ENCODE data around the gene ABCD2.
"Not testable (repeated sequence)": the region's sequence is repeated elsewhere in the genome, so short reads cannot be mapped to it uniquely, and the experiment has no call there.

ABCD2 gene

GRCh38 chr12:39581592-39581991 is 38.0 kb downstream of the ABCD2 start:
- H3K27ac ChIP-seq (ENCODE audit: low read depth, low read length): no peak overlapping the region
- no peak overlapping the region for H3K4me3 ChIP-seq (ENCODE audit: low read depth in 1 of 2, low read length in 2 of 2)
- no peaks in the 10 kb centered on the region for H3K27me3 ChIP-seq (ENCODE audit: control insufficient read depth in 1 of 2, insufficient read depth in 2 of 2, low read length in 2 of 2)
- no peaks in the 10 kb centered on the region for H3K9me3 ChIP-seq (ENCODE audit: low read length)
- H3K9ac ChIP-seq (ENCODE audit: low read length): no peak overlapping the region
- no peaks in the 10 kb centered on the region for H3K36me3 ChIP-seq (ENCODE audit: insufficient read depth, low read length)
- H3K4me1 ChIP-seq (ENCODE audit: insufficient read depth, low read length): no peaks in the 10 kb centered on the region

GRCh38 chr12:39575498-39575875 is 44.1 kb downstream of the ABCD2 start:
- Histone ChIP-seq H3K36me3 (ENCODE audit: insufficient read depth, low read length) (no peaks in the 10 kb centered on the region), H3K27ac (ENCODE audit: low read depth, low read length) (no peak overlapping the region), H3K4me1 (ENCODE audit: insufficient read depth, low read length) (no peaks in the 10 kb centered on the region), H3K27me3 (ENCODE audit: control insufficient read depth in 1 of 2, insufficient read depth in 2 of 2, low read length in 2 of 2) (no peaks in the 10 kb centered on the region), H3K9me3 (ENCODE audit: low read length) (no peaks in the 10 kb centered on the region), H3K9ac (ENCODE audit: low read length) (no peak overlapping the region), H3K4me3 (ENCODE audit: low read depth in 1 of 2, low read length in 2 of 2) (no peak overlapping the region)

- Histone ChIP-seq H3K4me1 (ENCODE audit: insufficient read depth, low read length) (no peaks in the 10 kb centered on the region), H3K36me3 (ENCODE audit: insufficient read depth, low read length) (no peaks in the 10 kb centered on the region), H3K9ac (ENCODE audit: low read length) (no peak overlapping the region), H3K27me3 (ENCODE audit: control insufficient read depth in 1 of 2, insufficient read depth in 2 of 2, low read length in 2 of 2) (no peaks in the 10 kb centered on the region), H3K9me3 (ENCODE audit: low read length) (no peaks in the 10 kb centered on the region), H3K4me3 (ENCODE audit: low read depth in 1 of 2, low read length in 2 of 2) (no peak overlapping the region), H3K27ac (ENCODE audit: low read depth, low read length) (no peak overlapping the region)
These were observed 44.7 kb downstream of the ABCD2 start for GRCh38 chr12:39574785-39575497.

GRCh38 chr12:39574378-39574777 is 45.2 kb downstream of the ABCD2 start:
- H3K27ac ChIP-seq (ENCODE audit: low read depth, low read length): no peak overlapping the region
- H3K36me3 ChIP-seq (ENCODE audit: insufficient read depth, low read length): no peaks in the 10 kb centered on the region
- no peaks in the 10 kb centered on the region for H3K4me1 ChIP-seq (ENCODE audit: insufficient read depth, low read length)
- no peaks in the 10 kb centered on the region for H3K27me3 ChIP-seq (ENCODE audit: control insufficient read depth in 1 of 2, insufficient read depth in 2 of 2, low read length in 2 of 2)
- no peak overlapping the region for H3K9ac ChIP-seq (ENCODE audit: low read length)
- no peaks in the 10 kb centered on the region for H3K9me3 ChIP-seq (ENCODE audit: low read length)
- no peak overlapping the region for H3K4me3 ChIP-seq (ENCODE audit: low read depth in 1 of 2, low read length in 2 of 2)

GRCh38 chr12:39573971-39574370 is 45.6 kb downstream of the ABCD2 start:
- no peak overlapping the region for H3K9ac ChIP-seq (ENCODE audit: low read length)
- no peaks in the 10 kb centered on the region for H3K9me3 ChIP-seq (ENCODE audit: low read length)
- no peak overlapping the region for H3K27ac ChIP-seq (ENCODE audit: low read depth, low read length)
- H3K36me3 ChIP-seq (ENCODE audit: insufficient read depth, low read length): no peaks in the 10 kb centered on the region
- no peaks in the 10 kb centered on the region for H3K4me1 ChIP-seq (ENCODE audit: insufficient read depth, low read length)
- no peaks in the 10 kb centered on the region for H3K27me3 ChIP-seq (ENCODE audit: control insufficient read depth in 1 of 2, insufficient read depth in 2 of 2, low read length in 2 of 2)
- no peak overlapping the region for H3K4me3 ChIP-seq (ENCODE audit: low read depth in 1 of 2, low read length in 2 of 2)

GRCh38 chr12:39572551-39572950 is 47.1 kb downstream of the ABCD2 start:
- no peak overlapping the region for H3K9ac ChIP-seq (ENCODE audit: low read length)

GRCh38 chr12:39571351-39571750 is 48.3 kb downstream of the ABCD2 start:
- no peaks in the 10 kb centered on the region for H3K9me3 ChIP-seq (ENCODE audit: low read length)
- H3K27ac ChIP-seq (ENCODE audit: low read depth, low read length): no peak overlapping the region
- no peaks in the 10 kb centered on the region for H3K36me3 ChIP-seq (ENCODE audit: insufficient read depth, low read length)
- H3K9ac ChIP-seq (ENCODE audit: low read length): no peak overlapping the region
- no peaks in the 10 kb centered on the region for H3K4me1 ChIP-seq (ENCODE audit: insufficient read depth, low read length)
- no peaks in the 10 kb centered on the region for H3K27me3 ChIP-seq (ENCODE audit: control insufficient read depth in 1 of 2, insufficient read depth in 2 of 2, low read length in 2 of 2)
- no peak overlapping the region for H3K4me3 ChIP-seq (ENCODE audit: low read depth in 1 of 2, low read length in 2 of 2)

More at GRCh38 chr12:39572551-39572950, 47.1 kb downstream of the ABCD2 start:
- Histone ChIP-seq H3K9me3 (ENCODE audit: low read length) (no peaks in the 10 kb centered on the region), H3K4me3 (ENCODE audit: low read depth in 1 of 2, low read length in 2 of 2) (no peak overlapping the region), H3K36me3 (ENCODE audit: insufficient read depth, low read length) (no peaks in the 10 kb centered on the region), H3K27me3 (ENCODE audit: control insufficient read depth in 1 of 2, insufficient read depth in 2 of 2, low read length in 2 of 2) (no peaks in the 10 kb centered on the region), H3K27ac (ENCODE audit: low read depth, low read length) (no peak overlapping the region), H3K4me1 (ENCODE audit: insufficient read depth, low read length) (no peaks in the 10 kb centered on the region)

- H3K27ac ChIP-seq (ENCODE audit: low read depth, low read length): no peak overlapping the region
- H3K9me3 ChIP-seq (ENCODE audit: low read length): no peaks in the 10 kb centered on the region
- no peaks in the 10 kb centered on the region for H3K27me3 ChIP-seq (ENCODE audit: control insufficient read depth in 1 of 2, insufficient read depth in 2 of 2, low read length in 2 of 2)
- H3K36me3 ChIP-seq (ENCODE audit: insufficient read depth, low read length): no peaks in the 10 kb centered on the region
- H3K9ac ChIP-seq (ENCODE audit: low read length): no peak overlapping the region
- no peak overlapping the region for H3K4me3 ChIP-seq (ENCODE audit: low read depth in 1 of 2, low read length in 2 of 2)
- no peaks in the 10 kb centered on the region for H3K4me1 ChIP-seq (ENCODE audit: insufficient read depth, low read length)
These were observed 66.1 kb downstream of the ABCD2 start for GRCh38 chr12:39553476-39553875.

GRCh38 chr12:39544211-39544610 is 75.4 kb downstream of the ABCD2 start:
- not testable (repeated sequence) for H3K36me3 ChIP-seq (ENCODE audit: insufficient read depth, low read length); H3K9me3 ChIP-seq (ENCODE audit: low read length); H3K9ac ChIP-seq (ENCODE audit: low read length); H3K4me1 ChIP-seq (ENCODE audit: insufficient read depth, low read length); H3K4me3 ChIP-seq (ENCODE audit: low read depth in 1 of 2, low read length in 2 of 2); H3K27me3 ChIP-seq (ENCODE audit: control insufficient read depth in 1 of 2, insufficient read depth in 2 of 2, low read length in 2 of 2); H3K27ac ChIP-seq (ENCODE audit: low read depth, low read length)

GRCh38 chr12:39541471-39541870 is 78.1 kb downstream of the ABCD2 start:
- Histone ChIP-seq H3K4me3 (ENCODE audit: low read depth in 1 of 2, low read length in 2 of 2) (no peak overlapping the region), H3K9ac (ENCODE audit: low read length) (no peak overlapping the region), H3K27me3 (ENCODE audit: control insufficient read depth in 1 of 2, insufficient read depth in 2 of 2, low read length in 2 of 2) (no peaks in the 10 kb centered on the region), H3K9me3 (ENCODE audit: low read length) (no peaks in the 10 kb centered on the region), H3K4me1 (ENCODE audit: insufficient read depth, low read length) (no peaks in the 10 kb centered on the region), H3K36me3 (ENCODE audit: insufficient read depth, low read length) (no peaks in the 10 kb centered on the region), H3K27ac (ENCODE audit: low read depth, low read length) (no peak overlapping the region)

- no peaks in the 10 kb centered on the region for H3K27me3 ChIP-seq (ENCODE audit: control insufficient read depth in 1 of 2, insufficient read depth in 2 of 2, low read length in 2 of 2)
- H3K9ac ChIP-seq (ENCODE audit: low read length): no peak overlapping the region
- H3K4me3 ChIP-seq (ENCODE audit: low read depth in 1 of 2, low read length in 2 of 2): no peak overlapping the region
- H3K27ac ChIP-seq (ENCODE audit: low read depth, low read length): no peak overlapping the region
- no peaks in the 10 kb centered on the region for H3K36me3 ChIP-seq (ENCODE audit: insufficient read depth, low read length)
- H3K4me1 ChIP-seq (ENCODE audit: insufficient read depth, low read length): no peaks in the 10 kb centered on the region
- no peaks in the 10 kb centered on the region for H3K9me3 ChIP-seq (ENCODE audit: low read length)
These were observed 80.9 kb downstream of the ABCD2 start for GRCh38 chr12:39538679-39539104.

GRCh38 chr12:39533951-39534350 is 85.7 kb downstream of the ABCD2 start:
- Histone ChIP-seq H3K36me3 (ENCODE audit: insufficient read depth, low read length) (no peaks in the 10 kb centered on the region), H3K27ac (ENCODE audit: low read depth, low read length) (no peak overlapping the region), H3K9ac (ENCODE audit: low read length) (no peak overlapping the region), H3K4me1 (ENCODE audit: insufficient read depth, low read length) (no peaks in the 10 kb centered on the region), H3K27me3 (ENCODE audit: control insufficient read depth in 1 of 2, insufficient read depth in 2 of 2, low read length in 2 of 2) (no peaks in the 10 kb centered on the region), H3K4me3 (ENCODE audit: low read depth in 1 of 2, low read length in 2 of 2) (no peak overlapping the region), H3K9me3 (ENCODE audit: low read length) (no peaks in the 10 kb centered on the region)
